GM23338 (cell line): Measurements from ENCODE around the gene INPP4B. TPM values are rescaled to one million over a fixed set of nuclear protein-coding genes. Genes with fewer than 3 reads are reported as not detected.

Source experiments
- ATAC-seq: fragments of 200-7000 bp; cut with Tn5 transposase; 3 replicates; pipeline ENCODE4 v1.9.1; 2020
- DNase-seq: peaks from one replicate; pipeline ENCODE4 v3.0.0-alpha.2; 2015; ENCODE audit warnings: low spot score
- H2AFZ ChIP-seq: fragments of 200-600 bp; sonication (generic); 2 replicates; pipeline ENCODE4 v1.8.0; 2016; ENCODE audit warnings: antibody characterized with exemption, mild to moderate bottlenecking, moderate library complexity
- H3F3A ChIP-seq: fragments of 200-600 bp; sonication (generic); replicated peaks from 2 replicates; pipeline ENCODE4 v1.8.0; 2017; ENCODE audit warnings: antibody characterized with exemption, mixed run types, low read depth
- H3K27ac ChIP-seq: fragments of 200-600 bp; sonication (generic); 2 replicates; pipeline ENCODE4 v1.6.1; 2016; ENCODE audit warnings: low read depth
- H3K27me3 ChIP-seq: fragments of 200-600 bp; sonication (generic); 2 replicates; pipeline ENCODE4 v1.8.0; 2016; ENCODE audit warnings: mild to moderate bottlenecking, mixed run types, moderate library complexity; ENCODE audit not compliant: insufficient read depth
- H3K36me3 ChIP-seq: fragments of 200-600 bp; sonication (generic); 2 replicates; pipeline ENCODE4 v1.8.0; 2016; ENCODE audit warnings: mild to moderate bottlenecking; ENCODE audit not compliant: insufficient read depth
- H3K4me1 ChIP-seq: fragments of 200-600 bp; sonication (generic); 2 replicates; pipeline ENCODE4 v1.8.0; 2016; ENCODE audit warnings: mild to moderate bottlenecking, moderate library complexity; ENCODE audit not compliant: insufficient read depth
- H3K4me2 ChIP-seq: fragments of 200-600 bp; sonication (generic); 2 replicates; pipeline ENCODE4 v1.7.1; 2017; ENCODE audit warnings: mixed run types
- H3K4me3 ChIP-seq: fragments of 200-600 bp; sonication (generic); 2 replicates; pipeline ENCODE4 v1.6.1; 2016; ENCODE audit warnings: mixed run types
- H3K79me2 ChIP-seq: fragments of 200-600 bp; sonication (generic); replicated peaks from 2 replicates; pipeline ENCODE4 v1.8.0; 2017; ENCODE audit warnings: mild to moderate bottlenecking; ENCODE audit not compliant: insufficient read depth
- H3K9me2 ChIP-seq: fragments of 200-600 bp; sonication (generic); 2 replicates; pipeline ENCODE4 v1.8.0; 2017; ENCODE audit not compliant: insufficient read depth
- H4K20me1 ChIP-seq: fragments of 200-600 bp; sonication (generic); replicated peaks from 2 replicates; pipeline ENCODE4 v1.8.0; 2017; ENCODE audit warnings: mild to moderate bottlenecking; ENCODE audit not compliant: insufficient read depth
- H3K27ac Mint-ChIP-seq: 2 replicates; pipeline ENCODE4 v1.8.0; 2020; ENCODE audit warnings: inconsistent platforms, mild to moderate bottlenecking, moderate library complexity, mixed read lengths
- H3K27me3 Mint-ChIP-seq: 3 replicates; pipeline ENCODE4 v1.8.0; 2022; ENCODE audit warnings: low read depth, mild to moderate bottlenecking, moderate library complexity, mixed read lengths, inconsistent platforms; ENCODE audit not compliant: insufficient read depth, poor library complexity
- H3K36me3 Mint-ChIP-seq: 3 replicates; pipeline ENCODE4 v1.8.0; 2021; ENCODE audit warnings: low read depth, mild to moderate bottlenecking, inconsistent platforms, moderate library complexity, mixed read lengths
- H3K4me1 Mint-ChIP-seq: 3 replicates; pipeline ENCODE4 v1.8.0; 2020; ENCODE audit warnings: mild to moderate bottlenecking, inconsistent platforms, mixed read lengths
- H3K4me3 Mint-ChIP-seq: 3 replicates; pipeline ENCODE4 v1.8.0; 2021; ENCODE audit warnings: moderate library complexity, mild to moderate bottlenecking, inconsistent platforms, mixed read lengths
- H3K9me3 Mint-ChIP-seq: 3 replicates; pipeline ENCODE4 v1.8.0; 2020; ENCODE audit warnings: moderate library complexity, mild to moderate bottlenecking, inconsistent platforms, mixed read lengths
- CREB1 ChIP-seq: fragments of 250-450 bp; sonication (Bioruptor Pico); IDR thresholded peaks from 2 replicates; pipeline ENCODE4 v1.5.0; 2020; ENCODE audit warnings: low read depth, mild to moderate bottlenecking, moderate library complexity
- EZH2 ChIP-seq: fragments of 200-600 bp; sonication (generic); IDR thresholded peaks from one replicate; pipeline ENCODE4 v1.8.0; 2017; ENCODE audit warnings: antibody characterized with exemption, mild to moderate bottlenecking, low read depth; ENCODE audit not compliant: unreplicated experiment
- EZH2phosphoT487 ChIP-seq: fragments of 200-600 bp; sonication (generic); IDR thresholded peaks from one replicate; pipeline ENCODE4 v1.8.1; 2018; ENCODE audit warnings: antibody characterized with exemption; ENCODE audit not compliant: unreplicated experiment
- JUNB ChIP-seq: IDR thresholded peaks from one replicate; pipeline ENCODE4 v1.6.1; 2016; ENCODE audit warnings: antibody characterized with exemption; ENCODE audit not compliant: unreplicated experiment
- NANOG ChIP-seq: IDR thresholded peaks from 2 replicates; pipeline ENCODE4 v1.6.1; 2016; ENCODE audit warnings: antibody characterized with exemption, borderline replicate concordance
- STAT1 ChIP-seq: IDR thresholded peaks from one replicate; pipeline ENCODE4 v1.6.1; 2016; ENCODE audit warnings: antibody characterized with exemption; ENCODE audit not compliant: unreplicated experiment
- ZNF114 ChIP-seq: fragments of 250-450 bp; sonication (Bioruptor Pico); IDR thresholded peaks from 2 replicates; pipeline ENCODE4 v1.5.0; 2020; ENCODE audit warnings: mild to moderate bottlenecking, moderate library complexity
- ZNF462 ChIP-seq: fragments of 250-450 bp; sonication (Bioruptor Pico); IDR thresholded peaks from 2 replicates; pipeline ENCODE4 v1.5.0; 2020; ENCODE audit warnings: mild to moderate bottlenecking, moderate library complexity
- polyA plus RNA-seq: library from polyadenylated mRNA; unstranded; fragments of >200 nt; fragmentation: Nextera tagmentation; extraction: Ambion mirVana; gene quantifications from 2 replicates; pipeline ENCODE4 v1.2.1, GENCODE V29; 2016
- total RNA-seq: library from RNA; depleted of rRNA; stranded (reverse); fragments of >200 nt; shearing (Covaris generic); gene quantifications from 2 replicates; pipeline ENCODE4 v1.2.3, GENCODE V29; 2014
- TF ChIP-seq, protein P1 (sequence below): IDR thresholded peaks from one replicate; pipeline ENCODE4 v1.6.1; 2018; ENCODE audit warnings: antibody characterized with exemption; ENCODE audit not compliant: unreplicated experiment
- TF ChIP-seq, protein P2 (sequence below): IDR thresholded peaks from 2 replicates; pipeline ENCODE4 v1.6.1; 2016; ENCODE audit warnings: antibody characterized with exemption

The INPP4B gene
- total and polyA plus RNA-seq, 2 experiments from 2014 or later: 0.11 to 0.14 TPM

DNA sequence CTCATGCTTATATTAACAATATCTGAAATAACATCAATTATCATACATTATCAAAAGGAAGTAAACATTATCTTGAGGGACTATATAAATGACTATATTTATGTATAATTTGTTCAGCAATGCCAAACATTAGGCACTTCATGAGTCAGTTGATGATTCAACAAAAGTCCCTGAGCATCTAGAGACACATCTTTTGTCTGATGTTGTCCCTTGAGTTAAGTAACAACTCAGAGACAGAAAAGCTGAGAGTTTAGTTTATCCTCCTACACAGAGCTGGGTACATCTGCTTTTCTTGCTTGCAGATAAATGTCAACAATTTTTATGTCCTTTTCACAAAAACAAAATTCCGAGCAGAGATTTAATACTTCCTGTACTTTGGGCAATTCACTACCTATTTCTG is 311.1 kb downstream of the INPP4B start (continued):
- TF ChIP-seq, protein P1, sequence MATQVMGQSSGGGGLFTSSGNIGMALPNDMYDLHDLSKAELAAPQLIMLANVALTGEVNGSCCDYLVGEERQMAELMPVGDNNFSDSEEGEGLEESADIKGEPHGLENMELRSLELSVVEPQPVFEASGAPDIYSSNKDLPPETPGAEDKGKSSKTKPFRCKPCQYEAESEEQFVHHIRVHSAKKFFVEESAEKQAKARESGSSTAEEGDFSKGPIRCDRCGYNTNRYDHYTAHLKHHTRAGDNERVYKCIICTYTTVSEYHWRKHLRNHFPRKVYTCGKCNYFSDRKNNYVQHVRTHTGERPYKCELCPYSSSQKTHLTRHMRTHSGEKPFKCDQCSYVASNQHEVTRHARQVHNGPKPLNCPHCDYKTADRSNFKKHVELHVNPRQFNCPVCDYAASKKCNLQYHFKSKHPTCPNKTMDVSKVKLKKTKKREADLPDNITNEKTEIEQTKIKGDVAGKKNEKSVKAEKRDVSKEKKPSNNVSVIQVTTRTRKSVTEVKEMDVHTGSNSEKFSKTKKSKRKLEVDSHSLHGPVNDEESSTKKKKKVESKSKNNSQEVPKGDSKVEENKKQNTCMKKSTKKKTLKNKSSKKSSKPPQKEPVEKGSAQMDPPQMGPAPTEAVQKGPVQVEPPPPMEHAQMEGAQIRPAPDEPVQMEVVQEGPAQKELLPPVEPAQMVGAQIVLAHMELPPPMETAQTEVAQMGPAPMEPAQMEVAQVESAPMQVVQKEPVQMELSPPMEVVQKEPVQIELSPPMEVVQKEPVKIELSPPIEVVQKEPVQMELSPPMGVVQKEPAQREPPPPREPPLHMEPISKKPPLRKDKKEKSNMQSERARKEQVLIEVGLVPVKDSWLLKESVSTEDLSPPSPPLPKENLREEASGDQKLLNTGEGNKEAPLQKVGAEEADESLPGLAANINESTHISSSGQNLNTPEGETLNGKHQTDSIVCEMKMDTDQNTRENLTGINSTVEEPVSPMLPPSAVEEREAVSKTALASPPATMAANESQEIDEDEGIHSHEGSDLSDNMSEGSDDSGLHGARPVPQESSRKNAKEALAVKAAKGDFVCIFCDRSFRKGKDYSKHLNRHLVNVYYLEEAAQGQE: no peak
- no peak for TF ChIP-seq CREB1 (CRISPR knock-in tag)
- no peak for TF ChIP-seq NANOG
- no peak for TF ChIP-seq JUNB
- TF ChIP-seq EZH2: no peak
- TF ChIP-seq, protein P2, sequence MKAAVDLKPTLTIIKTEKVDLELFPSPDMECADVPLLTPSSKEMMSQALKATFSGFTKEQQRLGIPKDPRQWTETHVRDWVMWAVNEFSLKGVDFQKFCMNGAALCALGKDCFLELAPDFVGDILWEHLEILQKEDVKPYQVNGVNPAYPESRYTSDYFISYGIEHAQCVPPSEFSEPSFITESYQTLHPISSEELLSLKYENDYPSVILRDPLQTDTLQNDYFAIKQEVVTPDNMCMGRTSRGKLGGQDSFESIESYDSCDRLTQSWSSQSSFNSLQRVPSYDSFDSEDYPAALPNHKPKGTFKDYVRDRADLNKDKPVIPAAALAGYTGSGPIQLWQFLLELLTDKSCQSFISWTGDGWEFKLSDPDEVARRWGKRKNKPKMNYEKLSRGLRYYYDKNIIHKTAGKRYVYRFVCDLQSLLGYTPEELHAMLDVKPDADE: no peak
- TF ChIP-seq EZH2phosphoT487: no peak

- H3K4me1 ChIP-seq: peaks cover 10% of the 10 kb centered on the region; the same call in 1 of the 2 replicates
- no peak overlapping the region for H3K4me2 ChIP-seq
- Mint-ChIP-seq H3K4me1 (peaks cover 11% of the 10 kb centered on the region), H3K9me3 (no peaks in the 10 kb centered on the region), H3K27ac (no peak overlapping the region), H3K27me3 (peaks cover 2% of the 10 kb centered on the region), H3K4me3 (no peak overlapping the region), H3K36me3 (no peaks in the 10 kb centered on the region)
- H3K9me2 ChIP-seq: no peaks in the 10 kb centered on the region
- H3F3A ChIP-seq: no peaks in the 10 kb centered on the region
- no peaks in the 10 kb centered on the region for H3K27me3 ChIP-seq
- no peaks in the 10 kb centered on the region for H4K20me1 ChIP-seq
- H3K27ac ChIP-seq: no peak overlapping the region
- no peaks in the 10 kb centered on the region for H3K79me2 ChIP-seq
- peak; percentile 49 for ATAC-seq
- peak overlapping the region; percentile 24; the same call in 1 of the 2 replicates for H2AFZ ChIP-seq
- no peak overlapping the region for H3K4me3 ChIP-seq
- no peaks in the 10 kb centered on the region for H3K36me3 ChIP-seq
- peak; percentile 21 for DNase-seq
- TF ChIP-seq ZNF114 (CRISPR knock-in tag) (no peak), ZNF462 (CRISPR knock-in tag) (no peak), EZH2phosphoT487 (no peak), JUNB (no peak), STAT1 (no peak), CREB1 (CRISPR knock-in tag) (no peak), EZH2 (no peak)
- TF ChIP-seq, protein P1: no peak
These were observed 314.0 kb downstream of the INPP4B start for GRCh38 chr4:142532054-142532453.
